GM21723 (cell line): ENCODE results near the gene SLC44A3.
"Not testable (repeated sequence)": the region's sequence is repeated elsewhere in the genome, so short reads cannot be mapped to it uniquely, and the experiment has no call there.

Experiments used
- ATAC-seq: cut with Tn5 transposase; IDR thresholded peaks from one replicate; pipeline ENCODE4 v1.9.1; 2021; ENCODE audit warnings: mild to moderate bottlenecking, moderate library complexity; ENCODE audit not compliant: unreplicated experiment

The SLC44A3 gene

DNA sequence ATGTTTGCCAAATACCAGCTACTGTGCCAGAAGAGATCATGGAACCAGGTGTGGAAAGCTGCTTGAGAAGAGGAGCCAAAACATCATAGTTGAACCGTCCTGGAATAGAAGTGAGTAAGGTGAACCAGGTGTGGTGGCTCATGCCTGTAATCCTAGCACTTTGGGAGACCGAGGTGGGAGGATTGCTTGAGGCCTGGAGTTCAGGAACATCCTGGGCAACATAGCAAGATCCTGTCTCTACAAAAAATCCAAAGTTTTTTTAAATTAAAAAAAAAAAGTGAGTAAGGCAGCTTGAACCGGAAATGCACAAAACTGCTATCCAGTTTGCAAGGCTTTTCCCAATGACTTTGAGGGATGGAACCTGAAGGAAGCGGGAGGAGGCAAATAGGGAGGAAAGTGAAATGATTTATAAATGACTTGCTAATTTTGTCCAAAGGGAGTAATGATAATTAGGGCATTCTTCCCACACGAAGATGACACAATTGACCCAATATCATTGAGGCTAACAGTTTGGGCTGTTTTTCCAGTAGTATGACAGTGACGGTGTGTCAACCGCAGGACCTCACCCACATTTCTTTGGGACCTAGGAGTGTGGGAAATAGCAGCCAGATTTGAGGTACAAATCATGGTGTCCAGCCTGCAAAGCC is 108.3 kb downstream of the SLC44A3 start:
- no peak for ATAC-seq

DNA sequence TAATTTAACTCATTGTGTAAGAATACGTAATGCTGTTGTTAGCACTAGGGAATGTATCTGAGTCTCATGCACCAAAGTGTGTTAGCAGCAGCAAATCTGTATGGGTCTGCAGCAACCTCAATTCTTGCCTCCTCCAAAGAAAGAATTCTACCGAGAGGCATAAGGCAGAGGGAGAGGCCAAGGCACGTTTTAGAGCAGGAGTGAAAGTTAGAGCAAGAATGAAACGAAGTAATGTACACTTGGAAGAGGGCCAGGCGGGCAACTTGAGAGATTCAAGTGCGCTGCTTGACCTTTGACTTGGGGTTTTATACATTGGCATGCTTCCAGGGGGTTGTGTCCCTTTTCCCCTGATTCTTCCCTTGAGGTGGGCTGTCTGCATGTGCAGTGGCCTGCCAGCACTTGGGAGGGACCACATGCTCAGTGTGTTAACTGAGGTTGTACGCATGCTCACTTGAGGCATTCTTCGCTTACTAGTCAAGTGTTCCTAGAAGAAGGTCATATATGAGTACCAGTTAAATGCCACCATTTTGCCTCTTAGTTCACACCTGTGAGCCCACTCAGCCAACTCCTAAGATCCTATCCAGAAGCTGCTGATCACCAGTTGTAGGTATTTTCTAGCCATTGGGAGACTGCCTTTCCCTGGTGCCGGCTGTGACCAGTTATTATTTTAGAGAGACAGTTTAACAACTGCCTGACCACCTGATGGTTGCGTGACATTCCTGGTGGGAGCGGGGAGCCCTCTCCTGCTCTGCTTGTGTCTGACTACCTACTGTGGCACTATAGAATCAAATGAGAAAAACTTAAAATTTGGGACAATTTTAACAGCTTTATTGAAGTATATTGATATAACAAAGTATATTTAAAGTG is 109.4 kb downstream of the SLC44A3 start:
- no peak for ATAC-seq

- no peak for ATAC-seq
Measured at GRCh38 chr1:94931254-94931841, 111.2 kb downstream of the SLC44A3 start.

DNA sequence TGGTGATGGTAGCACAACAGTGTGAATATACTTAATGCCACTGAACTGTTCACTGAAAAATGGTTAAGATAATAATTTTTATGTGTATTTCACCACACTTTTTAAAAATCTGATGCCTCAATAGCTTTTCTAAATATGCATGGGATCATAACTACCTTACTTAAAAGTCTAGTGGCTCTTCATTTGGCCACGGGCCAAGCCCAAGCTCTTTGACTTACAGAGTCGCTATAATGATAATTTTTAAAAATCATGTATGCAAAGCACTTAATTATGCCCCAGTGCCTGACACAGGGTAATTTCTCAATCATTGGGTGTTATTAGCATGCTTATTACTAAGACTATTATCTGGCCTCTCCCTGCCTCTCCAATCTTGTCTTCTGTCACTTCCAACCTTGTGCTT is 114.4 kb downstream of the SLC44A3 start:
- ATAC-seq, result no peak

DNA sequence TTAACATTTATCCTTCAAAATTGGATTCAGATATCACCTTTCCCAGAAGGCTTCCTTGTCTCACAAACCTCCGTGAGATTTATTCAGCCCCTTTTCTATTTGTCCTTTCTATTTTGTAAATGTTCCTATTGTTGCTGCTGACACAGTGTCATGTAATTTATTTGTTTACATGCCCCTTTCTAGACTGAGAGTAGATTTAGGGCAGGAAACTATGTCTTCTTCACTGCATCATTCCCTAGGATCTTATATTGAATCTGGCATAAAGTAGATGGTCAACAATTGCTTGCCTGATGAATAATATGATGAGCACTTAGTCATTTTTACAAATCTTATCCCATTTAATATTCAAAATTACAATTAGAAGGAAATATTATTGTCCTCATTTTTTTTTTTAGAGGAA is 114.9 kb downstream of the SLC44A3 start:
- no peak for ATAC-seq

DNA sequence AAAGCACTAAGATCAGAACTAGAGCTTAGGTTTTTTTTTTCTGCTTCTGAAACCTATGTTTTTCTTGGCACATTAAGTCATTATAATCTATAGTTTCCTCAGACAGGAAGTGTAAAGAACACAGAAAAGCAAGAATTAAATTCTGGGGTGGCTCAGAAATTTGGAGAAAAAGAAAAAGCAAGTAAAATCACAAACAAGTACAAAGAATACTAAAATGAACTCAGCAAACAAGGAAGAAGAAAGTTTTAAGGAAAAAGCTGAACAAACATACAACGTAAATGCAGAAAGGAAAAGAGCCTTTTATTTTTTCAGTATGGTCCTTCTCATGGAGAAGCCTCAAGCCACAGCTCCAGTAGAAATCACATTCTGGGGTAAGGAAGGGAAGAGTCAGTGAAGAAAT is 115.3 kb downstream of the SLC44A3 start:
- ATAC-seq, result no peak

DNA sequence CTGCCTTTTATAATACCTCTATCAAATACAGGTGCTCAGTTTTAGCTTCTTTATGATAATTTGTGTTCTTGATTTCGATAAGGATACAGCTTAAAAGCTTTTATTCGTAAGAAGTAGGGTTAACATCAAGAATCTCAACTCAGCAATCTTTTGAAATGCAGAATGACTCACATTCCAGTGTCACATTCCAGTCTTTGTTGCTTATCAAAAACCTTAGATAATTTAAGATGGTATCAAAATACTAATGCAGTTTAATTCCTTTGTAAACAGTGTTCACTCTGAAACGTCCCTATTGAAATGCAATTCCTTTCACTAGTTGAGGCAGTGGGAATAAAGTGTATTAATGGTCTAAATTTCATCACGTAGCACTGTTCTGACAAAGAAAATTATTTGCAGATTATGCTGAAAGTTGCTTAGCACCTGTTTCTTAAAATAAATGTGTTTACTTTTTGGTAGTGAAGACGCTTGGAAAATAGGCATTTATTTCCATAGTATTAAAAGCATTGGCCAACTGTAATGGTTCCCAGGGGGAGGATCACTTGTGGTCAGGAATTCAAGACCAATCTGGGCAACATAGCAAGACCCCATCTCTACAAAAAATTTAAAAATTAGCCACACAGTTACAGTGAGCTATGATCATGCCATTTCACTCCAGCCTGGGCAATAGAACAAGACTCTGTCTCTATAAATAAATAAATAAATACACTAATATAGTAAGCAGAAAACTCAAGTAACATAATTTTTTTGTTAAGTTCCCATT is 116.9 kb downstream of the SLC44A3 start:
- no peak for ATAC-seq

DNA sequence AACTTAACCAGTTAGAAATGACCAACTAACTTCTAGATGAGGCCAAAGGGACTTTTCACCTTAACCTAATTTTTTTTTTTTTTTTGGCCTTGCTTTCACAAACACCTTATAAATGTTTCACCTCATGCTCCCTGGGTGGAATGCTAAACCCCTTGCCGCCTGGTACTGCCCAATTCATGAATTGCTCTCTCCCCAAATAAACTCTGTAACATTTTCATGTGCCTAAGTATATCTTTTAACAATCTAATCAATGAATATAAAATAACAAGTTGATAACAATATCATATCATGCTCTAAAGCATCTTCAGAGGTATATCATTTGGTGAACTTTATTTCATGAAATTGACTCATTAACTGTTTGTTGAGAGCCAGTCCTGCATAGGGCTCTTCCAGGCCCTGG is 117.7 kb downstream of the SLC44A3 start:
- ATAC-seq, result no peak

DNA sequence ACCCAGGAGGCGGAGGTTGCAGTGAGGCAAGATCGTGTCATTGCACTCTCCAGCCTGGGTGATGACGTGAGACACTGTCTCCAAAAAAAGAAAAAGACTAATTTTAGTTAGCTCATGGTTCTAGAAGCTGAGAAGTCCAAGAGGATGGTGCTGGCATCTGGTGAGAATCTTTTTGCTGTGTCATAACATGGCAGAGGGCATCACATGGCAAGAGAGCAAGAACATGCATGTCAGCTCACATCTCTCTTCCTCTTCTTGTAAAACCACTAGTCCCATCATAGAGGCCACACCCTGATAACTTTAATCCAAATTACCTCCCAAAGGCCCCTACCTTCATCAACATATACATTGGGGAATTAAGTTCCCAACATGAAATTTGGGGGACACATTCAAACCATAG is 120.6 kb downstream of the SLC44A3 start:
- no peak for ATAC-seq

- not testable (repeated sequence) for ATAC-seq
Measured at GRCh38 chr1:94941480-94941879, 121.3 kb downstream of the SLC44A3 start.

DNA sequence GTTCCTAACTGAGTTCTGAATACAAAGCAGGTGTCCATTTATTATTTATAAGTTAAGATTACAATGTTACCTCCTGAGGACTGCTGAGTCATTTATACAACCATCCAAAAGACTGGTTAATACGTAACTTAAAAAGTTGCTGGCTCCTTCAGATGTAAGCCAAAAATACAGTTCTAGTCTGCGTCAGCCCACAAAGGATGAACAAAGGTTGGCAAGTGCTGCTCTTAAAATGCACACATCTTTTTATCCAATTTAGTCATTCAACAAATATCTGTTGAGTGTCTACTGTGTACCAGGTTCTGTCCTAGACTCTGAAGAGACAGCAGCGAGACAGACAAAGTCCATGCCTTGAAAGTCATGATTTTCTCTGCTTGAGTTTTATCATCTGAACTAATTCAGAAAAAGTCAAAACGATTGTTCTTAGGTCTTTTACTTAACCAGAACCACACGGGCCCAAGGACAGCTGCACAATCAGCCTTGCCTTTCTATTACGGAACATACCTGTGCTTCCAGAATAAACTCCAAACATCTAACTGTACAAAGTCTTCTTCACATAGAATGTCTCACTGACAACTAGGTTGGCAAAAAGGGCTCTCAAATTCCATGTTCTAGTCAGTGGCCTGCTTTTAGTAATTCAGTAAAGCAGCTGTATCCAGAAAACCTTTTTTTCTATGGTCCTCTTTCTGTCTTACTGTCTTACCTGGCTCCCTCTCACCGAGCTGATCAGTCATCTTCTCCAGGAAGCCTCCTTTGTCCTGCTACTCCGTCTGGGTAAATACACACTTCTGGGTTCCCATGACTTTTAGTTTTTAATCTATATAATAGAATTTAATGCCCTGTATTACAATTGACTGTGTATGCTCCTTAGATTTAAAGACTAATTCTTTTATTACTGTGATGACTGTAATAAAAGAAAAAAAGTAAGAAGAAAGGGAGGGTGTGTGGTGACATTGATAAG is 122.3 kb downstream of the SLC44A3 start:
- no peak for ATAC-seq
